ENCODE measurements around the gene TMEM144.

TMEM144 gene

DNA sequence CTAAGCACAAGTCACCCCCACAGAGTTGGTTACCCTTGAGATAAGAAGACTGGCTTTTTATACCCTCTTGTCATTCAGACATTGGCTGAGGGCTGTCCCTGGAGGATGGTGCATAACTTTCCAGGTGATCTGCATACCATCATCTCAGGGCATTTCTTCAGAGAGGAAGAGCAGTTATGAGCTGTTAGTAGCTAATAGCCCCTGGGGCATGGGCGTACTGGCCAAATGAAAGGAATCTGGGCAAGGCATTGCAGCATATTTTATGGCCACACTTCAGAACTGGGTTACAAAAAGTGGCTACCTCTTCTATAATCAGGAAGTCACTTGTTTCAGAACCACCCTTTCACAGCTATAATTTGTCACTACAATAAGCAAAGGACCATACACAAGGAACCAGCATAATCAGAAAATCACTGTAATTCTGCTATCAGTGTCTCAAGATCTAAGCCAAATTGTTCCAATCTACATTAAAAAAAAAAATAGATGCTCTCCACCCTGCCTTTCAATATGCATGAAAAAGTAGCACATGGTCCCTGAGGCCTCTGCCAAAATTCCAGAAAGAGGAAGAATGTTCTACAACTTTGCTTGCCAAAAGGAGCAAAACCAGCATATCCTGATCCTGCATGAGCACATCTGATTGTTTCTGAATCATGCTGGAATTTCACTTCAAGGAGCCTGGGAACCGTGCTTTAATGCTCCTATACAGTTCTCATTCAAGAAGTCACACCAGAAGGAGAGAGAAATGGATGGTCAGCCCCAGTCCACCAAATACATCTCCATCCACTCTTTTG lies 92.0 kb downstream of the TMEM144 start:
- DNase-seq = no peak

DNA sequence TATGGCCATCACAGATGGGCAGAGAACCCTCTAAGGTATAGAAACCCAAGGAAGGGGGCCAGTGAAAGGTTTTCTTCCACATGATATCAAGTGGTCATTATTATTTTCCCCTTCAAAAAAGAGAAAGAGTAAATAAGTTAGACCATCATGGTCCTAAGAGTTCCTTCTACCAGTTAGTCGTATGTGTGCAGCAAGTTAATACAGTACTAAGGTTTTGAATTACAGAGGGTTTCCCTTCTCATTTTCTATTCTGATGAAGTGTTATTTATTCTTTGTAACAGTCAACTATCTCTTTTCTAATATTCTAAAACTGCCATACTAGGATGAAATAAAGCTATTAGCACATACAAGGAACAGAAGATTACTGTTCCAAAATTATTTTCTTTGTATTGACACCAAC lies 94.4 kb downstream of the TMEM144 start:
- no peak for DNase-seq
